Measurements from ENCODE around the gene PRR19.

GRCh38 chr19:42313840-42314755, 12.2 kb downstream of the PRR19 start:
- TF ChIP-seq REST (IDR thresholded peaks at IDR 0.05; ENCODE audit: low read depth) (no peak), FOXM1 (IDR thresholded peaks at IDR 0.05; ENCODE audit: borderline replicate concordance, low read depth) (no peak), RAD21 (IDR thresholded peaks at IDR 0.05; ENCODE audit: low read depth) (no peak), NFIC (IDR thresholded peaks at IDR 0.05) (no peak), EP300 (IDR thresholded peaks at IDR 0.05; ENCODE audit: borderline replicate concordance) (no peak), EGR1 (IDR thresholded peaks at IDR 0.05) (no peak), CREB1 (IDR thresholded peaks at IDR 0.05; ENCODE audit: low read depth) (no peak), YY1 (IDR thresholded peaks at IDR 0.05; ENCODE audit: low read depth) (no peak), MAX (IDR thresholded peaks at IDR 0.05) (no peak), CEBPB (IDR thresholded peaks at IDR 0.05) (no peak)
- TF ChIP-seq, protein P1, sequence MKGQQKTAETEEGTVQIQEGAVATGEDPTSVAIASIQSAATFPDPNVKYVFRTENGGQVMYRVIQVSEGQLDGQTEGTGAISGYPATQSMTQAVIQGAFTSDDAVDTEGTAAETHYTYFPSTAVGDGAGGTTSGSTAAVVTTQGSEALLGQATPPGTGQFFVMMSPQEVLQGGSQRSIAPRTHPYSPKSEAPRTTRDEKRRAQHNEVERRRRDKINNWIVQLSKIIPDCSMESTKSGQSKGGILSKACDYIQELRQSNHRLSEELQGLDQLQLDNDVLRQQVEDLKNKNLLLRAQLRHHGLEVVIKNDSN (IDR thresholded peaks at IDR 0.05): no peak
